PC-9 (cell line): Measurements from ENCODE around the gene SBNO2.

ENCODE experiments used
- CTCF ChIP-seq: fragments of 200-600 bp; sonication (generic); conservative IDR thresholded peaks from 2 replicates; pipeline ENCODE4 v1.6.1; 2017; ENCODE audit warnings: mixed run types, antibody characterized with exemption, mild to moderate bottlenecking, moderate library complexity
- EZH2 ChIP-seq: fragments of 200-600 bp; sonication (generic); IDR thresholded peaks from 2 replicates; pipeline ENCODE4 v1.8.0; 2017; ENCODE audit warnings: antibody characterized with exemption, low read depth

- TF ChIP-seq CTCF (no peak), EZH2 (no peak)
Observed at GRCh38 chr19:1103132-1103707, 70.8 kb downstream of the SBNO2 start.
